Lower leg skin (tissue), 4 donors: ENCODE results near the gene CFAP58. TPM values are rescaled to one million over a fixed set of nuclear protein-coding genes. Genes with fewer than 3 reads are reported as not detected.
A peak's percentile ranks its signal among the peaks of the same experiment; 100 is the strongest.

Source experiments
- DNase-seq, 2 donors: peaks; one replicate each; pipeline ENCODE4 v3.0.0-alpha.2; 2019; ENCODE audit warnings: low spot score in 2 of 2
- H3K4me3 ChIP-seq: fragments of 200-600 bp; sonication (generic); 2 replicates; pipeline ENCODE4 v1.5.1; 2017; ENCODE audit warnings: mild to moderate bottlenecking, low read depth; ENCODE audit not compliant: poor library complexity, severe bottlenecking
- POLR2A ChIP-seq, 2 donors: fragments of 450-650 bp; IDR thresholded peaks; one replicate each; pipeline ENCODE4 v1.6.1; 2016 to 2017; ENCODE audit warnings: antibody characterized with exemption in 2 of 2, mild to moderate bottlenecking in 1 of 2, moderate library complexity in 1 of 2
- WGBS, 2 donors: methylation state at CpG; one replicate each; pipeline ENCODE4 v1.1.5; 2018; 5-methylcytosine and 5-hydroxymethylcytosine counted together
- intact Hi-C: fragments of 100-400 bp; cut with DNase I; formaldehyde crosslinking; loops from one replicate; pipeline ENCODE4 v1.15.0; 2023; ENCODE audit warnings: low total_unique reads
- total RNA-seq, 4 donors: library from RNA; depleted of rRNA; stranded (reverse); fragments of >200 nt; gene quantifications; one replicate each; pipeline ENCODE4 v1.1.0, GENCODE V29; 2016
- TF ChIP-seq, protein P1 (sequence below), 3 donors: fragments of 450-650 bp; IDR thresholded peaks; one replicate each; pipeline ENCODE4 v1.5.1; 2016; ENCODE audit warnings: antibody characterized with exemption in 3 of 3, mild to moderate bottlenecking in 3 of 3, moderate library complexity in 2 of 3

The CFAP58 gene
- total RNA-seq, 4 donors from 2014 or later: 0.42 to 0.55 (median 0.44) TPM; not detected in 1

- WGBS, 2 donors: 78 to 85% methylated on average over 9 of the region's 9 CpGs
- no peak for DNase-seq
- intact Hi-C loops: no loop called here
- H3K4me3 ChIP-seq: no peak overlapping the region
- TF ChIP-seq, protein P1, sequence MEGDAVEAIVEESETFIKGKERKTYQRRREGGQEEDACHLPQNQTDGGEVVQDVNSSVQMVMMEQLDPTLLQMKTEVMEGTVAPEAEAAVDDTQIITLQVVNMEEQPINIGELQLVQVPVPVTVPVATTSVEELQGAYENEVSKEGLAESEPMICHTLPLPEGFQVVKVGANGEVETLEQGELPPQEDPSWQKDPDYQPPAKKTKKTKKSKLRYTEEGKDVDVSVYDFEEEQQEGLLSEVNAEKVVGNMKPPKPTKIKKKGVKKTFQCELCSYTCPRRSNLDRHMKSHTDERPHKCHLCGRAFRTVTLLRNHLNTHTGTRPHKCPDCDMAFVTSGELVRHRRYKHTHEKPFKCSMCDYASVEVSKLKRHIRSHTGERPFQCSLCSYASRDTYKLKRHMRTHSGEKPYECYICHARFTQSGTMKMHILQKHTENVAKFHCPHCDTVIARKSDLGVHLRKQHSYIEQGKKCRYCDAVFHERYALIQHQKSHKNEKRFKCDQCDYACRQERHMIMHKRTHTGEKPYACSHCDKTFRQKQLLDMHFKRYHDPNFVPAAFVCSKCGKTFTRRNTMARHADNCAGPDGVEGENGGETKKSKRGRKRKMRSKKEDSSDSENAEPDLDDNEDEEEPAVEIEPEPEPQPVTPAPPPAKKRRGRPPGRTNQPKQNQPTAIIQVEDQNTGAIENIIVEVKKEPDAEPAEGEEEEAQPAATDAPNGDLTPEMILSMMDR (IDR thresholded peaks at IDR 0.05): no peak
- TF ChIP-seq POLR2A (IDR thresholded peaks at IDR 0.05): no peak
These were observed 37.1 kb upstream of the CFAP58 start for GRCh38 chr10:104316321-104317099.

DNA sequence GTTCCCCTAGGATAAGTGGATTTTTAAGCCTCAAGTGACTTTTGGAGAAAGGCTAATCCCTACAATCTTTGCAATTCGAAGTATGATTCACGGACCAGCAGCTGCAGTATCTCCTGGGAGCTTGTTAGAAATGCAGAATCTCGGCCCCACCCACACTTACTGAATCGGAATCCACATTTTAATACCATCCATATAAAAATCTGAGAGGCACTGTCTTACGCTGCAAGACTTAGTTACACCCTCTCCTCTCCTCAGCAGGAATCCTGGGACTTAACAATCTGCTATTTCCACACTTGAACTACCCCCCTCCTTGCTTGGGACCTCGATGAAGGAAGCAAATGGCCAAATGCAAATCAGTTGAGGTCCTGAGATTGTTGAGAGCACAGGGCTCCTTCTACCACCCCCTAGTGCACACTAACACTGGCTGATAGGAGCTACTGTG is 36.3 kb upstream of the CFAP58 start:
- H3K4me3 ChIP-seq: no peak overlapping the region
- intact Hi-C loops: no loop called here

GRCh38 chr10:104317726-104318299 is 35.8 kb upstream of the CFAP58 start:
- H3K4me3 ChIP-seq: no peak overlapping the region
- DNase-seq: peak in 1 of 2 donors; percentile 86
- 52 to 65% methylated on average over 7 of the region's 7 CpGs for WGBS, 2 donors
- intact Hi-C loops: no loop called here
- TF ChIP-seq, protein P1 (IDR thresholded peaks at IDR 0.05): no peak
- TF ChIP-seq POLR2A (IDR thresholded peaks at IDR 0.05): no peak

More for the DNA sequence above, 36.3 kb upstream of the CFAP58 start:
- 14 to 29% methylated on average over 6 of the region's 6 CpGs for WGBS, 2 donors
- DNase-seq: no peak
- TF ChIP-seq, protein P1 (IDR thresholded peaks at IDR 0.05): no peak
- no peak for TF ChIP-seq POLR2A (IDR thresholded peaks at IDR 0.05)

- H3K4me3 ChIP-seq: no peak overlapping the region
- intact Hi-C loops: no loop called here
- TF ChIP-seq POLR2A (IDR thresholded peaks at IDR 0.05): no peak
- WGBS, 2 donors: 66 to 71% methylated on average over 5 of the region's 5 CpGs
- DNase-seq: peak in 1 of 2 donors; percentile 87
These were observed 35.3 kb upstream of the CFAP58 start for GRCh38 chr10:104318326-104318725.

DNA sequence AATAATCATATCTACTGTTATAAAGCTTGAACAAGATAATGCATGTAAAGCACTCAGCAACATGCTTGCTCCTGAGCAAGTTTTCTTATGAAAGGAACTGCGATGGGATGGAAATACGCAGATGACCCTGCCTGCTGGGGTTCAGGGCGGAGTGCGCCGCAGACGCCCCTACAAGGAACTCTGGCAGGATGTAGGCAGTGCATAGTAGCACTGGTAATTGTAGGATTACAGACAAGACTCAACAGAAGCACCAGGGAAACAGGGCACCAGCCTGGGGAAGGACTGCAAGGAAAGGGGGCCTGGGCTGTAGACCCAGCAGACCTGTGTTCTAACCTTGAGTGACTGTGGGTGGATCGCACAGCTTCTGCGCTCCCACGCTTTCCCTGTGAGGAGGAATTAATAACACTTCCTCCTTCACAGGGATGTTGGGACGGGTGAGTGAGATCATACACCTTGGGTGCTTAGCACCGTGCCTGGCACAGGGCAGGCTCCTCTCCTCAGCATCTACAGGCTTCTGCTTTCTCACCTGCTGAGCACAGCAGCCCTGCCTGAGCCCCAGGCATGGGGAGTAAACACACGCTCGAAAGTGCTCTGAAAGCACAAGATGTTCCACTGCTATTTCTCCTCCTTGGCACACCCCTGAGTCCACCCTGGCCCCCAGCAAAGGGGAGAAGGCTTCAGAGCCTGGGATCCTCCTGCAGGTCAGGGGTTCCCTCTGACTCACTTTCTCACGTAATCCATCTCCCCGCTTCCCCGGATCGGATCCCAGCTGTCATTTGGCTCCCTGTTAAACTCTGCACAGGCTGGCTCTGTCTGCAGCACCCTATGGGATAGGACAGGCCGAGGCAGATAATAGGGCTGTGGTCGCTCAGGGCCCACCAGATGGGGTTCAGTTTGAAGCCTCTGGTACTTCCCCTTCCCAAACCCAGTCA is 34.6 kb upstream of the CFAP58 start:
- TF ChIP-seq, protein P1 (IDR thresholded peaks at IDR 0.05): no peak
- TF ChIP-seq POLR2A (IDR thresholded peaks at IDR 0.05): no peak
- 42 to 58% methylated on average over 19 of the region's 19 CpGs for WGBS, 2 donors
- intact Hi-C loops: no loop called here
- H3K4me3 ChIP-seq: no peak overlapping the region
- DNase-seq: peak; percentile 81 to 90
